Activated gamma-delta T cell treated with anti-CD3 and anti-CD28 coated beads, Interleukin-2, amount 50 U/mL, for 16 hours (primary cell): Measurements from ENCODE around the gene NELFB.

ENCODE experiments used
- DNase-seq: peaks from one replicate; pipeline ENCODE4 v3.0.0-alpha.2; 2020; ENCODE audit warnings: low read depth

NELFB gene

DNA sequence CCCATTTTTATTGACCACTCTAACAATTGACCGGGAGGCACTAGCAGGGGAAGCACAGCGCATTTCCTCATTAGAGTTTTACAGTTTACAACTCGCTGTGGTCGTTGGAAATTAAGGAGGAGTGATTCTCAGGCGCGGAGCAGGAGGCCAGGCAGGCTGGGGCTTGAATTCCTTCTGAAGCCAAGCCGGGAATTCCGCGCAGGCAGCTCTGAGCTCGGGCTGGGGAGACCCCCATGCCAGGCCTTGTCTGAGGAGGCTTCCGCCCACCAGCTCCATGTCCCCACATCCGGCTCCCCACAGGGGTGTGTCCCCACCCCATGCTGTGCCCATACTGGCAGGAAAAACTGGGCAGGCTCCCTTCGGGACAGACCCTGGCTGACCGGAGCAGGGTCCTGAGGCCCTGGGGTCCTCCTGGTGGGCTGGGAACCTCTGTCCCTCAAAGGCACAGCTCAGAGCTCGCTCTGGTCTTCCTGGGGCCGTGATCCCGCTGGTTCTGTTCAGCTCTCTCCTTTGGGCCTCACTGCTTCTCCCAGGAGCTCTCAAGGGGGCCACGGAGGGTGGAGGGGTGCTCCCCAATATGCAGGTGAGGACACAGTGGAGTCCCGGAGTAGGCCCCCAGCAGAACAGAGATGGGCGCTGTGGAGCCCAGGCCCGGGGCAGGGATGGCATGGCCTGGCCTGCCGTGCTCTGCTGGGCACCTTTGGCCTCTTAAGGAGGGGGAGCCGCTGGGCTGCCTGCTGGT, 48.2 kb downstream of the NELFB start:
- no peak for DNase-seq

DNA sequence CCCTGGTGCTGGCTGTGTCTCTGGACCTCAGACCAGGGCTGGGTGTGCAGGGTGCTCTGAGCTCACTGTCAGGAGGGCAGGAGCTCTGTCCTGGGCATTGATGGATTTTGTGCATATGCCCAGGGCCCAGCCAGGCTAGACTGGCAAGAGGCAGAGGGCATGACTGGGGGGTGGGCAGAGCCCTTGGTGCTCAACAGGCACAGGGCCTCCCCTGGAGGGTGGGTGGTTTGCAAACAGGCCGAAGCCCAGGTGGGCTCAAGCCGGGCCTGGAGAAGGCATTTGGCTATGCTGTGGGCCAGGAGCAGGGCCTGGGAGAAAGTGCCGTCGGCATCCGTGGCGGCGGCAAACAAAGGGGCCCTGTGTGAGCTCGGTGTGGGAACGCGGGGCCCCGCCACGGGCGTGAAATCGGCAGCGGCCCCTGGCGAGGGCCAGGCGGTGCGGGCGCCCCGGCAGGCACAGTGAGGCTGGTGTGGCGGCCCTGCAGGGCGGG, 48.8 kb downstream of the NELFB start:
- no peak for DNase-seq

DNA sequence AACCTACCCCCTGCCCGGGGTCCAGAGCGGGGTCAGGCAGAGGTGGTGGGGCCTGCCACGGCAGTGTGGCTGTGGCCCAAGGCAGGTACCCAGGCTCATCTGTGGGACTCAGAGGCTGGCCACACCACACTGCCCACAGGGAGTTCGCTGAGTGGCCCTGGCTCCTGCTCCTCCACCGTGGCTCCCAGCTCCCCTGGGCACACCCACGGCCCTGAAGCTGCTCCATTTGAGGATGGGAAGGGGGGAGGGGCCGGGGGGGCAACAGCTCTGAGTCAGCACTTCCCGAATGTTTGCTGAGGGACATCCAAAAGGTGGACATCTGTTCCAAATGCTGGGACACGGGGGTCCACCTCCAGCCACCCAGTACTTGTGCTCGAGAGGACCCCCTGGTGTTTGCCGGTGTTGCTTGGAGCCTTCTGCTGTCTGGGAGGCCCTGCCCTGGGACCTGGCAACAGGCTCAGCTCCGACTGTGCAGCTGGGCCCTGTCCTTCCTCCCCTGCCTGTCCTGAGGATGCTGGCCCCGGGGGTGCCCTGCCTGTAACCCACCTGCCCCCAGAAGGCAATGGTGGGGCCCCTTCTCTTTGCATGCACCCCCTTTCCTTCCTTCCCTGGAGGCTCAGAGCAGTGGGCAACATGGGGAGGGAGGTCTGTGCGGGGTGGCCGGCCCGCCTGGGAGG, 49.4 kb downstream of the NELFB start:
- DNase-seq: no peak

DNA sequence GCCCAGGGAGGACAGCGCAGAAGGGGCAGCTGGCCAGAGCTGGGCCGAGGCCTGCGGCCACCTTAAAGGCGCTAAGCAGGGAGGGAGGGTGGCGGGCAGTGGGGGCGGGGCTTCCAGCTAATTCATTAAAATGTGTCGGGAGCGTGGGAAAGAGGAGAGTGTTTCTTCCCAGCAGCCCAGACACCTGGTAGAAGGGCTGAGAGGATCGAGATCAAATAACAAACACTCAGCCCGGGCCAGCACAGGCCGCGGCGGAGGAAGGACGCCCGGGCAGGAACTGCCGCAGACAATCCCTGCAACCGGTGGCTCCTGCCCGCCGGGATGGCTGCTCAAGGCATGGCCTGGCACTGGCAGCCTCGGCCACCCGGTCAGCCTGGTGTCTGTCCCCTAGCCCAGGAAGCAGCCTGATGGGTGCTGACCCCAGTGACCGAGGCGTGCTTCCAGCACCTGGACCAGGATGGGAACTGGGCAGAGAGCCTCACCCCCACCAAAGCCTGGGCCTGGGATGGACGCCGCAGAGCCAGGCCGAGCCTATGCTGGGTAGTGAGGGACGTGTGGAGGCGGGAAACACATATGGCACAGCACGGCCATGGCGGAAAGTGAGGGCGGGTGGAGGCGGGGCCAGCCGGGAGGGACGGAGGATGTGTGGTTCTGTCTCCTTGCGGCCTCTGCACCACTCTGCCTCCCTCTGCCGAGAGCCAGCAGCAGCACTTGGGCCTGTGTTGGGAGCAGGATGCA, 50.1 kb downstream of the NELFB start:
- peak; percentile 53 for DNase-seq

DNA sequence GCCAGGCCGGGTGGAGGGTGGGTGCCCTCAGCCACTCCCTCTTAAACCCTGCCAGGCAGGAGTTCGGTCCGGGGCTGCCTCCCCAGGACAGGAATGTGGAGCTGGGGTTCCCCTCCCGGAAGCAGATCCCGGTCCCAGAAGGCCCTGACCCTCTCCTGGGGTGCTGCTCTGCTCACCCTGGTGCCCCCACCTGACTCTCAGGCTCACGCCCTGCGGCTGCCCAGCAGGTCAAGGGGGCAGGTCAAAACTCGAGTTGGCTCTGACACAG, 50.6 kb downstream of the NELFB start:
- no peak for DNase-seq

DNA sequence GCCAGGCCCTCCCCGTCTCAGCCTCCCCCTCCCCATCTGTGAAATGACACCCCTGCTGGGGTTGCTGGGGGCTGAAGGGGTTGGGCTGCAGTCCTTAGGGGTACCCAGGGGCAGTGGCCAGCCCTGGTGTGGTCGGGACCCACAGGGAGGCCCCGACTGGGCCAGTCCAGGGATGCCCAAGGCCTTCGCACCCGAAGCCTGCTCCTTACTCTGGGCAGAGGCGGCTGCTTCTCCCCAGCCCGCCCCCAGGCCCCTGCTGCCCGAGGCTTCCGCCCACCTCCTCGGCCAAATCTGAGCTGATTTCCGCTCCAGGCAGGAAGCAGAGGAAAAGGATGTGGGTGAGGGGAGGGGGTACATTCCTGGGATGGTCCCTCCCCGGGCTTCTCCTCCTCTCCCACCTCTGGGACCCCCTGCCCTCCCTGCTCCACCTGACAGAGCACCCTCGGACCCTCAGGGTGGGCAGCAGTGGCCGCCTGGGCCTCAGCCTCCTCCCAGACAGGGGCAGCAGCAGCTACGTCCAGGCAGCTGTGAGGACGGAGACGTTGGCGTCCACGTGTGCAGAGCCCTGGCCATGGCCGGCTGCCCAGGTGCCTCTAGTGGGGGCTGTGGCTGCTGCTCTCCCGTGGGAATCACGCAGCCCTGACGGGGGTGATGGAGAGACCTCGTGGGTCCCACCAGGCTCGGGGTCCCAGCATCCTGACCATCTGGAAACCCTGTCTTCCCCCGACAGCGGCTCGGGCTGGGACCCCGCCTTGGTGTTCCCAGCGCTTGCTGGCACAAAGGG, 51.1 kb downstream of the NELFB start:
- no peak for DNase-seq

DNA sequence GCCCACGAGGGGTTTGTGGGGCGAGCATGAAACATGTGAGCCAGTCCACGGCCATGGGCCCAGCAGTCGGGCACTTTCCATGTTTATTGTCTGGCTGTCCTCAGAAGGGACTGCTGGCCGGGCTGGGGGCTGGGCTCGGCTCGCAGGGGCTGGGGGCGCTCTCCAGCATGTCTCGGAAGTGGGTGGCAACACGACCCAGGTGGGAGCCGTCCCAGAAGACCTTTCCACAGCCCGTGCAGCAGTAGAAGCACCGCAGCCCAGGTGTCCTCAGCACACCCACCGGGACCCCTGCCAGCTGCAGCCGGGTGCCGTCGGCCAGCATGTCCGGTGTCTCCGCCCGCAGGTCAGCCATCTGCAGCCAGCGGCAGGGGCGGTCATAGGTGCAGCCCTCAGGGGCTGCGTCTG, 51.7 kb downstream of the NELFB start:
- no peak for DNase-seq

DNA sequence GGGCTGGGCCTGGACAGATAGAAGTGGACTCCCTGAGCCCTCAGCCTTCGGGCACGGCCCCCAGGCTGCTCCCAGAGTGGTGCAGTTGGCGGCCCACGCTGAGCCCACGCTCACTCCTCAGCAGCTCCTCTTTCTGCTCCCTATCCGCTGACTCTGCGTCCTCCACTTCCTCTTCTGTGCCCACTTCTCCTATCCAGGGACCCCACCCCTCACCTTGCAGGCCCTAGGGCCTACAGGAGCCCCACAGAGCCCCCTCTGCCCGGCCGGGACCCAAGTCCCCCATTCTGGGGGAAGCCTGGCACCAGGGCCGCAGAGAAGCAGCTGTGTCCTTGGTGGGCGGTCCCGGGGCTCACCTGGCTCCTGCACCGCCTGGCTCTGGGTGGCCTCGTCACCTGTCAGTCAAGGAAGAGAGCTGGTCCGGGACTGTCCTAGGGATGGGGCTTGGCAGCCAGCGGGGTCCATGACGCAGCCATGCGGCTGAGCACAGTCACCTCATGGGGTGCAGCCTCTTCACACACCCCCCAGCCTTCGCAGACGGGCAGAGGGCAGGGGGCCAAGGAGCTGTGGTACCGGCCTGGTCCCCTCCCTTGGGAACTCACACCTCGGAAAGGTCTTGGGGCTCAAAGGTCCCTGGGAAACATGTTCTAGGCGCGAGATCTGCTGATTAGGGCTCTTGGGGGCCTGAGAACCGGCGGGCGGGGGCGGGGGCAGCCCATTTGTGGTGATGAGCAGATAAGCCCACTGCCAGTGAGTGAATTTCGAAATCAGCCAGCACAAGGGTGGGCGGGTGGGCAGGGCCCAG, 52.3 kb downstream of the NELFB start:
- no peak for DNase-seq

DNA sequence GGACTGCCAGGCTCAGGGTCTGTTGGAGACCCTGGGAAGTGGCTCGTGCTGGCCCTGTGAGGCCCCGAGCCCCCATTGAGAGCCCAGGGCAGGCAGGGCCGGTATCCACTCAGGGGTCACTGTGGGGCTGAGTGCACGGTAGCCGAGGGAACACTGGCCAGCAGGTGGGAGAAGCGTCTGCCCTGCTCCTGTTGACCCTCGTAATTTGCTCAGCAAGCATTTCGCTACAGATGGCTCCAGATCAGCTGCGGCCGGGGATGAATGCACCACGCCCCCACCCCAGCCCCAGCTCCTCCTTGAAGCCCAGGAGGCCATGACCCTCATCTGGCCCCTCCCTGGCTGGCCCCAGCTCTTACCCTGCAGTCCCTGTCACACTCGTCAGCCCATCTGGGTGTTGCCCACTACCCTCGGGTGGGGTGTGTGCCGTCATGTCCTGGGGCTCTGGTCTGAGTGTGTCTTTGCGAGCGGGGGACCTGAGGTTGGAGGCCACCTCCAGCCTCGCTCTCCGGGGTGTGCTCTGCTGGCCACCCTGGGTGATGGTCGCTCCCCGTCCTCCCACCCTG, 53.0 kb downstream of the NELFB start:
- DNase-seq: no peak

DNA sequence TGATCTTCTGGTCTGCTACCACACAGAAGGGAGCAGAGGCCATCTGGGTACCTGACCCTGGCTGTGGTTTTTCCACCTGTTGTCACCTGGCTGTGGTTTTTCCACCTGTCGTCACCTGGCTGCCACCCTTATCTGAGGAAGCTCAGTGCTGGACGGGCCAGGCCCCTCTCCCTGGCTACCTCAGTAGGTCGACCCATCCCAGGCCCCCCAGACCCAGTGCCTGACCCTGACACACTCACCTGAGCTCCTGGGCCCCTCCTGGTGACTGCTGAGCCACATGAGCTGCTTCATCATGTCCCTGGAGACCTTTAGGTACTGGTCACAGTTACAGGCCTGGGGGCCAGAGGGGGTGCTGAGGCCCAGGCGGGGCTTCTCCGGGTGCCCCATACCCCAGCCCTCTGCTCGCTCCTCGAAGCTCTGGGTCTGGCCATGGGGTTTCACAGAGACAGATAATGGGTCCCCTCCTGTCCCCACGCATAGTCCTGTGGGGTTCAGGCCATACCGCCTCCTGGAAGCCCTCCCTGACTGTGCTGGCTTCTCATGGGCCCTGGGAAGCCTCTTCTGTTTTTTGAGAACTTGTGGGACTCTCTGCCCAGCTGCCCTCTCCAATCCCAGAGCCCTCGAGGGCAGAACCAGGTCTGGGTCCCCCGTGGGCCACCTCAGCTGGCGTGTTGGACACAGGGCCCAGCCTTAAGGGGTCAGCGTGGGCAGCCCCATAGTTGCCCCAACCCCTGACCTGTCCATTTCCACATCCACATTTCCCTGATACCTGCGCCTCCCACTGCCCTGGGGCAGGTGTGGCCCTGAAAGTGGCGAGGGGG, 54.5 kb downstream of the NELFB start:
- DNase-seq: no peak

DNA sequence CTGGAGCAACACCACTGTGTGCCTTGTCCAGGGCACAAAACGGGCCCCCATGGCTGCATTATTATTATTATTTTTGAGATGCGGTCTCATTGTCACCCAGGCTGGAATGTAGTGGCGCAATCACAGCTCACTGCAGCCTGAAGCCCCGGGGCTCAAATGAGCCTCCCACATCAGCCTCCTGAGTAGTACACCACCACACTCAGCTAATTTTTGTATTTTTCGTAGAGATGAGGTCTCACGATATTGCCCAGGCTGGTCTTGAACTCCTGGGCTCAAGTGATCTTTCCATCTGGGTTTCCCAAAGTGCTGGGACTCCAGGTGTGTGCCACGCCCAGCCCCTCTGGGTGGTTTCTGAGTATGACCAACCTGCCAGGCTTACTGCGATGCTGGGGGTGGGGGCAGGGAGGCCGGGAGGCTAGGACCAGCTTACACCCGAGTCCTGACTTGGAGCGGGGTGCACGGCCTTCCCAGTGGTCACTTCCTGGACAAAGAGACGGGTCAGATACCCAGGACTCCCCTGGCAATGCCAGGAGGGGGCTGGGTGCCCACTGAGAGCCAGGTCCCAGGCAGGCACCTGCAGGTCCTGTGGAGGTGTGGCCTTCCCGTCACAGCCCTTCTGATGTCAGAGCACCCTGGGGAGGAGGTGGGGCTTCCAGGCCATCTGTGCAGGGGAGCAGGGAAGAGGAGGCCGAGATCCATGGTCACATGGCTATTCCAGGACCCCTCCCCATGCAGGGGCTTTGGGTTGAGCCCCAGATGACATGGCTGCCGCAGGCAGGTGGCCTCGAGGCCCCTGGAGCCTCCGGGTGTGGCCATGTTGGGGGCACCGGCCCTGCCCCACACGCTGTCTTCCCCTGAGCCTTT, 55.3 kb downstream of the NELFB start:
- DNase-seq: no peak

DNA sequence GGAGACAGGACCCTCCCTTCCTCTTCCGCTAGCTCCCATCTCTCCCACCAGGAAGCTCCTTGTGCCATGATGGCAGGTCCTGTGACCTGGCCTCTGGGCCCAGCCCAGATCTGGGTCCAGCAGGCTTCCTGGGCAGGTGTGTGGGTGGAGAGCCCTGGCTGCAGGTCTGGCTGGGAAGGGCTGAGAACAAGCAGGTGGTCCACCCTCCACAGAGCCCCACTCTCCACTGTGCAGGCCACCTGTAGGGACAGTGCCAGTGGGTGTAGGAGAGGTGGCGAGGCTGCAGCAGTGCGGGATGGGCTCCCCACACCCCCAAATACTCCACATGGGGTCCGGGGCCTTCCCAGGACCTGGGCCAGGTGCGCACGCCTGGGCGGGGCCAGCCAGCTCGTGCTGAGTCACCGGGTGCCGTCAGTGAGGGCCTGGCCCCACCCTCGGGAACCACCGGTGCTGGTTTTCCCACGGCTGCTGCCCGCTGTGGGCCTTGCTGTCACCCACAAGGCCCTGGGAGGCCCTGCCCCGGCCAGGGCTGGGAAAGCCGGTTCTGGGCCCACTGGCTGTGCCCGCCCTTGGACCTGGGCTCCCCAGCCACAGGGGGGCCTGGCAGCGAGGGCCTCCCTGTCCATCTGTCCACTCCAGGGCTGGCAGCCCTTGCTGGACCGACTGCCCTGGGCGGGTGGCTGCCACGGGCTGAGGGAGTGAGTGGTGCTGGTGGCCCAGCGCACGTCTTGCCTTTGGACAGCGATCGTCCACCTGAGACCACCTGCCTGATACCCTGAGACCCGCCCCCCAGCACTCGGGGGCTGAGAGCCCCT, 56.3 kb downstream of the NELFB start:
- DNase-seq: no peak

DNA sequence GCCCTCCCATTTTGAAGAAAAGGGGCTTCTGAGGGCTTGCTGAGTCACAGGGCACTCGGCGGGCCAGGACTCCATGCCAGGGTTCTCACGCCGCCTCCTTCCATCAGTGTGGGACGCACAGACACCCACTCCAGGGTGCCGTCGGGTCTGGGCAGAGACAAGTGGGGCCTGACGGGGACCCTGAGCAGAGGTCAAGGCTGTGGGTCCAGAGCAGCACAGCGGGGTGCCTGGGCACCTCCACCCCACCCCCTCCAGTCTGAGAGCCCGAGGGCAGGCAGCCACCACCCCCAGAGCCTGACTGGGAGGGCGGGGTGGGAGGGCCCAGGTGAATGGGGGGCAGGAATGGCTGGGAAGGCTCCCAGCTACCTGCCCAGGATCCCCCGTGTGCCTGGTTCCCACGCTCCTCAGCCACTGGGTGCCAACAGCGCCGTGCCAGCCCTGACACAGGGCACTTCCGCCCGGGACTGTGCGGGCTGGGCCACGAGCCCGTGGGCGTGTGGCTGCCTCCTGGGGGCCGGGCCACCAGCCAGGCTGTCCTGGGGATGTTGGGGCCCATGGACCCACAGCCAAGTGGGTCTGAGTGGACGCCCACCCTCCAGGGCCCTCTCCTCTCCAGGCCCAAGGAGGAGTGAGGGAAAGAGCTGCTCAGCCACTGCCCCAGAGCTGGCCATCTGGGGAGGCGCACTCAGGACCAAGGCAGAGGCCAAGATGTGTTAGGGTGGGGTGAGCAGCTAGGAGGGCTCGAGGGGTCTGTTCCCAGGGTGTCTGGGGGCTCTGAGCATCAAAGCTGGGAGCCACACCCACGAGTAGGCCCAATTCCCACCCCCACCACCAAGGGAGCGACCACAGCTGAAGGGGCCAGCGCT, 57.1 kb downstream of the NELFB start:
- DNase-seq: no peak

DNA sequence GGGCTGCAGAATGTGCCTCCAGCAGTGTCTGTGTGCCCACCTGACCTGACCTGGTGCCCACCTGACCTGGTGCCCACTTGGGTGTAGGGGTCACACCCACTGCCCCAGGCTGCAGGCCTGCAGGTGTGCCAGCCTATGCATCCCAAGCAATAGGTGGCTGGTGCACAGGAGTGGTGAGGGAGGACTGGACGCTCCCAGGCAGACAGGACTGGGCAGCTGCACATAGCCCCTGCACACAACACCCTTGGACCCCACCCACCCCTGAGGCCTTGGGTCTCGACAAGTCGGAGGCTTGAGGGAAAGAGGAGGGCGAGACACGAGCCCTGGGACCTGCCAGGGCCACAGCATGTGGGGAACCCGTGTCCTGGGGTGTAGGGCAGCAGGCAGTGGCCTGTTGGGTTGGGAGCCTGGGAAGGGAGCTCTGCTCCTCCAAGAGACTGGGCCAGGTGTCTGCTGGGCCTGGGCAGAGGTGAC, 57.8 kb downstream of the NELFB start:
- DNase-seq: no peak

DNA sequence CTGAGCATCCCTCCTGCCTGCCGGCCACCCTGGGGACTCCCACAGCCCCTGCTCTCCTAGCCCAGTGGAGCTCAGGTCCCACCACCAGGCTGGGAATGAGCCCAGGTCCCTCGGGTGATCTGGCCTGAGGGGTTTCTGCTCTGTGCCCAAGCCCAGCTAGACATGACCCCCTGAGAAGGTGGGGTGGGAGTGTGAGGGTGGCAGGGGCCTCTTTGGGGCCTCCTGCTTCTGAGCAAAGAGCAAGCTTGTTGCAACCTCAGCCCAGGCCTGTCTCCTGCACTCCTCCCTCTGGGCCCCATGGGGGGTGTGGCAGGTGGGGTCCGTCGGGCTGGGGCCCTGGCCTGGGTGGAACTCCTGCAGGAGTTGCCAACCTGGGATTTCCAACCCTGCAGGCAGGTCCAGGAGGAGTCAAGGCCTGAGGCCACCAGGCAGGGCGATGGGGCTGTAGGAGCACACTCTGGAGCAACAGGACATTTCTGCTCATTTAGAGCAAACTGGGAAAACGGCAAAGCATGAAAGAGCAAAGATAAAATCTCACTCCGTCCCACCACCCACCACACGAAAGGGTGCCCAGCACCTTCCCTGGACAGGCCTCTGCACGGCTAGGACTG, 58.3 kb downstream of the NELFB start:
- no peak for DNase-seq

DNA sequence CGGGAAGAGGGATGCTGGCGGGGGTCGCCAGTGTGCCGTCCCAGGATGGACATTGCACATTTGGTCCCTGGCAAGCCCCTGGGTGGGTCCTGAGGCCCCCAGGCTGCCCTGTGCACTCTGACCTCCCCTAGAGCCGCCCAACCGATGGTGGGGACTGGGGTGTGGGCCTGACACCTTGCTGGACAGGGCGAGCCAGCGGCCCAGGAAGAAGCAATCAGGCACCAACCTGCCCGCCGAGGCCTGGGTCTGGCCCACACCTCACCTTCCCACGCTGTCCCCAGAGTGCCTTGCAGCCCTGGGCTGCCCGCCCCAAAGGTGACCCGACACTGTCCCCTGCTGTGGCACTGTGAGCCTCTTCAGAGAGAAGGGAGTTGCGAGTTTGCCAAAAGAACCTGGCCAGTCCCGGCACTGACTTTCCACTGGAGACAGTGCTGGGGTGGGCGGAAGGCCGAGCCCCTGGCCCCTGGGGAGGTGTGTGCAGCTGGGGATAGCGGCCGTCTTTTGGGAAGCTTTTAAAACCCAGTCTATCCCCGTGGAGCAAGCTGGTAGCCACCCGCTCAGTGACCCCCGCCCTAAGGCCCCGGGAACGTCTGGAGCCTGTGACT, 58.9 kb downstream of the NELFB start:
- no peak for DNase-seq
